SW480 (cell line): ENCODE measurements around the gene CCDC12.

Experiments
- DNase-seq: peaks from one replicate; pipeline ENCODE4 v3.0.0-alpha.2; 2016; ENCODE audit warnings: low spot score

Gene CCDC12

GRCh38 chr3:46995901-46996562 is 19.5 kb upstream of the CCDC12 start:
- DNase-seq, result no peak

GRCh38 chr3:46994801-46995731 is 18.5 kb upstream of the CCDC12 start:
- DNase-seq, result no peak

GRCh38 chr3:46993986-46994385 is 17.4 kb upstream of the CCDC12 start:
- DNase-seq, result no peak

GRCh38 chr3:46993292-46993691 is 16.7 kb upstream of the CCDC12 start:
- no peak for DNase-seq

- no peak for DNase-seq
Measured at GRCh38 chr3:46992231-46992630, 15.7 kb upstream of the CCDC12 start.

GRCh38 chr3:46991406-46992165 is 15.0 kb upstream of the CCDC12 start:
- DNase-seq, result no peak

- DNase-seq, result no peak
Measured at GRCh38 chr3:46990573-46991374, 14.2 kb upstream of the CCDC12 start.

- no peak for DNase-seq
Measured at GRCh38 chr3:46989146-46989810, 12.7 kb upstream of the CCDC12 start.

GRCh38 chr3:46988616-46989015 is 12.1 kb upstream of the CCDC12 start:
- no peak for DNase-seq

GRCh38 chr3:46987743-46988401 is 11.3 kb upstream of the CCDC12 start:
- DNase-seq, result peak; percentile 64

- no peak for DNase-seq
Measured at GRCh38 chr3:46987319-46987742, 10.8 kb upstream of the CCDC12 start.

- DNase-seq, result no peak
Measured at GRCh38 chr3:46986782-46987310, 10.3 kb upstream of the CCDC12 start.

GRCh38 chr3:46986055-46986730 is 9.6 kb upstream of the CCDC12 start:
- no peak for DNase-seq

GRCh38 chr3:46985588-46985987 is 9.0 kb upstream of the CCDC12 start:
- DNase-seq, result no peak

- DNase-seq, result no peak
Measured at GRCh38 chr3:46984591-46985459, 8.3 kb upstream of the CCDC12 start.

GRCh38 chr3:46982546-46982945 is 6.0 kb upstream of the CCDC12 start:
- DNase-seq, result no peak

- no peak for DNase-seq
Measured at GRCh38 chr3:46981932-46982471, 5.5 kb upstream of the CCDC12 start.

- peak; percentile 26 for DNase-seq
Measured at GRCh38 chr3:46979958-46980497, 3.5 kb upstream of the CCDC12 start.
